Suppressor macrophage treated with lipopolysaccharide for 1 hour (primary cell): ENCODE data around the gene NEIL1.
"Not testable (repeated sequence)": the region's sequence is repeated elsewhere in the genome, so short reads cannot be mapped to it uniquely, and the experiment has no call there.

Source experiments
- DNase-seq, 3 donors: peaks; one replicate each; pipeline ENCODE4 v3.0.0-alpha.2; 2020 to 2022

NEIL1 gene

DNA sequence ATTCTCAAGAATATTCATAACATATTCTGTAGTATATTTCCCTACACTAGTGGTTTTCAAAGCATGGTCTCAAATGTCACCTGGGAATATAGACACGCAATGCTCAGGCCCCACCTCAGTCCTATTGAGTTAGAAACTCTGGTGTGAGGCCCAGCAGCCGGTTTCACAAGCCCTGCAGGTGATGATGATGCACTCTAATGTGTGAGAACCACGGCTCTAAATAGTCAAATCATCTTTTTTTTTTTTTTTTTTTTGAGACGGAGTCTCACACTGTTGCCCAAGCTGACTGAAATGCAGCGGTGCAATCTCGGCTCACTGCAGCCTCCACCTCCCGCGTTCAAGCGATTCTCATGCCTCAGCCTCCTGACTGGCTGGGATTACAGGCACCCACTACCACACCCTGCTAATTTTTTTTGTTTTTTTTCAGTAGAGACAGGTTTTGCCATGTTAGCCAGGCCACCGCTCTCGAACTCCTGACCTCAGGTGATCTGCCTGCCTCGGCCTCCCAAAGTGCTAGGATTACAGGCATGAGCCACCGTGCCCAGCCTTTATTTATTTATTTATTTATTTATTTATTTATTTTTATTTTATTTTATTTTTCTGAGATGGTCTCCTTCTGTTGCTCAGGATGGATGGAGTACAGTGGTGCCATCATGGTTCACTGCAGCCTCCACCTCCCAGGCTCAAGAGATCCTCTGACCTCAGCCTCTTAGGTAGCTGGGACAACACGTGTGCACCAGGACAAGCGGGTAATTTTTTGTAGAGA is 13.0 kb upstream of the NEIL1 start:
- DNase-seq, result not testable (repeated sequence)

DNA sequence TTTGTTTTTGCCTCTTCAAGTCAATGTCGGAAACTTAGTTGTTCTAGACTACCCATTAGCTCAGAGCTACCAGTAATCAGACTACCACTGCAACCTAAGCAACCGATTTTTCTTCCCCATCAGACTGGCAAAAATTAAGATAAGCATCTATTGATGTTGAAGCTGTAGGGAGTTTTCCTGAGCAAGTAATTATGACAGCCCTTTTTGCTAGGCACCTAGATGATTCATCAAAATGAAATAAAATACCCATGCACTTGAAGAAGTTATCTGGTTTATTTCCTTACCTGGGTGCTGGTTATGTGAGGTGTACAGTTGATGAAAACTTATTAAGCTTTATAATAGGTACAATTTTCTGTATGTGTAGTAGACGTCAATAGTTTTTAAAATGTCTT is 11.5 kb upstream of the NEIL1 start:
- DNase-seq, result no peak

DNA sequence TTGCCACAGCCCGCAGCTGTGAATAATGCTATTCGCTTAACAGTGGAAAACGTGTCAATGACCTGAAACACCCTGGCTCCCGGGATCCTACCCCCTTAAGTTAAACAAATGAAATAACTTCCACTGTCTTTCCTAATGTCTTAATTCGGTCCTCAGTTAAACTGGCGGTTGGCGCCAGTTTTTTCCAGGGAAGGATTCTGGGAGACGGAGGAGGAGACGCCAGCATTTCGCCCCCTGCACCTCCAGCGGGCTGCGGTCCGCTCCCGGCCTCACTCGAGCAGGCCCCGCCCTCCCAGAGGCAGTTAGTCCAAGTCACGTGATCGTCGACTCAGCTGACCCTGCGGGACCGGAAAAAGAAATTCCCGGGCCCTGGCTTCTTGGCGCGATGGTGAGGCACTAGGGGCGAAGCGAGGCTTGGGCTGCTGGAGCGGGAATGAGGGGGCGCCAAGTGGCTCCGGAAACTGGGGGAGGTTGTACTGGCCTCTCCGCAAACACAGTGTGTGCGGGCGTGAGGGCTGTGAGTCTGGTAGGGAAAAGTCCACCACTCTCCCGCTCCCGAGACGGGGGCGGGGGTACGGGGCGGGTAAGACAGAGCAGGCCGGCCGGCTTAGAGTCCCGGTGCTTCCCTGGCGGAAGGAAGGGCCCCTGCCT is 11.0 kb upstream of the NEIL1 start, which contains the start of gene COMMD4:
COMMD4 (plus strand) TSS at position 359 of the 651 bp plus-strand sequence; CDS start at position 386, 27 bp downstream.
- DNase-seq, result peak; percentile 95

DNA sequence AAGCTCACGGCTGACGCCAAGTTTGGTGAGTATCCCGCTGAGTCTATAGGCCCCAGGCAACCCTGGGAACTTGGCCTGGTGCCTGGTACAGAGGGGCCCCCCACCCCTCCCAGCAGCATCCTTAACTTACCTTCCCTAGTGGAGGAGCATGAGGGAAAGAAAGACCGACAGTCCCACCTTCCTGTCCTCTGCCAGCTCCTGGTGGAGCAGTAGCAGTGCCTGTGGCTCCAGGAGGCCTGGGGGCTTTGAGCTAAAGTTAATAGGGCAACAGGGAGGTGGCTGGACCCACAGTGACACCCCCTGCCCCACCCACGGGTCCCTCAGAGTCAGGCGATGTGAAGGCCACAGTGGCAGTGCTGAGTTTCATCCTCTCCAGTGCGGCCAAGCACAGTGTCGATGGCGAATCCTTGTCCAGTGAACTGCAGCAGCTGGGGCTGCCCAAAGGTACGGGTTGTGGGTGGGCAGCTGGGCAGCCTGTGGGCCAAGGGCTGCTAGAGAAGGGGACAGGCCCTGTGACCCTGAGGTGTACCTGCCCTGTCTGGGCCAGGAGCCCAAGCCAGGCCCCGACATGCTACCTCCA is 8.1 kb upstream of the NEIL1 start:
- no peak for DNase-seq

DNA sequence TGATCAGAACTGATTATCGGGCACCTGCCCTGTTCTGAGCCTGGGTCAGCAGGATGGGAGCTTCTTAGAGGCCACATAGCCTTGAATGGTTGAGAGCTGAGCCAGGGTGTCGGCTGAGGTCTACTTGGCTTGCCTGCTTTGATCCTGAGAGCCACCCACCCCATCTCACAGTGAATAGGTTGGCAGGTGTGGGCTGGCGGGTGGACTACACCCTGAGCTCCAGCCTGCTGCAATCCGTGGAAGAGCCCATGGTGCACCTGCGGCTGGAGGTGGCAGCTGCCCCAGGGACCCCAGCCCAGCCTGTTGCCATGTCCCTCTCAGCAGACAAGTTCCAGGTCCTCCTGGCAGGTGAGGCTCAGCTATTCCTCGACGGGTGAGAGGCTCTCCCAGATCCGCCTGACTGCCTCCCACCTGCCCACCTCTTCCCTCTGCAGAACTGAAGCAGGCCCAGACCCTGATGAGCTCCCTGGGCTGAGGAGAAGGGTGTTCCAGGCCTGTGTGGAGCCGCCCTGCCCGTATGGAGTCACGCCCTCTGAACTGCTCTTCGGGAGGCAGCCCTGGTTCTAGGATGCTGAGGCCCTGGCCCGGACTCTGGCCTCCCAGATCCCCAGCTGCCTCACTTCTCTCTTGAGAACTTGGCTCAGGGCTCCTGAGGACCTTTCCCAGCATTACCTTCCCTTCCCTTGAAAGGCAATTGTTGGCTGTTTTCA is 7.2 kb upstream of the NEIL1 start:
- no peak for DNase-seq

DNA sequence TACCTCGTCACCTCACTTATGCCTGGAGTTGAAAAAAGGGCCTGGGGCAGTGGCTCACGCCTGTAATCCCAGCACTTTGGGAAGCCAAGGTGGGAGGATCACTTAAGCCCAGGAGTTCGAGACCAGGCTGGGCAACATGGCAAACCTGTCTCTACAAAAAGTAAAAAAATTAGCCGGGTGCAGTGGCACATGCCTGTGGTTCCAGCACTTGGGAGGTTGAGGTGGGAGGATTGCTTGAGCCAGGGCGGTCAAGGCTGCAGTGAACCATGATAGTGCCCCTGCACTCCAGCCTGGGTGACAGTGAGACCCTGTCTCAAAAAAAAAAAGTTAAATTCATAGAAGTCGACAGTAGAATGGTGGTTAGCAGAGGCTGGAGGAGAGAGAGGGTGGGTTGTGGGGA is 4.6 kb upstream of the NEIL1 start:
- no peak for DNase-seq

DNA sequence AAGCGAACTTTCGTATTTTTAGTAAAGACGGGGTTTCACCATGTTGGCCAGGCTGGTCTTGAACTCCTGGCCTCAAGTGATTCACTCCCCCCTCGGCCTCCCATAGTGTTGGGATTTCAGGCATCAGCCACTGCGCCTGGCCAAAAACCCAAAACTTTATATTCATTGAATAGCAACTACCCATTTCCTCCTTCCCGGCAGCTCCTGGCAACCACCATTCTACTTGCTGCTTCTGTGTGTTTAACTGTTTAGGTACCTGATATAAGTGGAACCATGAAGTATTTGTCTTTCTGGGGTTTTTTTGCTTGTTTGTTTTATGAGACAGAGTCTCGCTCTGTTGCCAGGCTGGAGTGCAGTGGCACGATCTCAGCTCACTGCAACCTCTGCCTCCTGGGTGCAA is 2.9 kb upstream of the NEIL1 start:
- peak in 1 of 3 donors; percentile 42 for DNase-seq

DNA sequence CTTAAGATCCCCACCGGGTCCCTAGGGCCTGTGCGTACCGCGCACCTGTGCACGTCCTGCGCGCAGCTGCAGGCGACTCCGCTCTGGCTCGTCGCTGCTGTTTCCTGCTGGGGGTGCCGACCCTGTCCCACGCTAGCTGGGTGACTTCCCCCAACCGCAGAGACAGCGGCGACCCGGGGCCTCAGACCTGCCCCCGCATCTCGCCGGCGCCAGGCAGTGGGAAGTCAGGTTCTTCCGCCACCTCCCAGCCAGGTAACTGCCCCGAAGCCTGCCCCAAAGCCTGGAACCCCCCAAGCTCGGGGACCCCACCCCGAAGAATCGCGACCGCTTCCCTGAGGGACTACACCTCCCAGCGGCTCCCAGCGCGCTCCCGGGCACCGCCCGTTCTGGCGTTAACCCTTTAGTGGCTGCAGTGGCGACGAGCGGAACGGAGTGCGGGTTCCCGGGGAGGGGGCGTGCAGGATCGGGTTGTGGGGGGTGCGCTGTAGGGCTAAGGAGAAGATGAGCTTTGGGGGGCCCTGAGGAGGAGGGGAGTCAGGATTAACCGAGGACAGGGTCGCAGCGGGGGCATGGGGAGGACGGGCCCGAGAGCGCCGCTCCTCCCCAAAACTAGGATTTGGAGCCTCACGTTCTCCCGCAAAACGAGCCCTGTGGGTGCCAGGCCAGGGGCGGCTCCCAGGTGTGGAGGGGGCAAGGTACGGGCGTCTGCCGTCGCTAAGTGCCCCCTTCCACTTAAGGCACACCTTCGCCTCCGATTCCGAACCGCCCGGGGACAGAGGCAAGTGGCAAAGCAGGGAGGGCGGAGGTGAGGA is 589 bp downstream of the NEIL1 start:
- DNase-seq, result peak in 2 of 3 donors; percentile 31 to 57

DNA sequence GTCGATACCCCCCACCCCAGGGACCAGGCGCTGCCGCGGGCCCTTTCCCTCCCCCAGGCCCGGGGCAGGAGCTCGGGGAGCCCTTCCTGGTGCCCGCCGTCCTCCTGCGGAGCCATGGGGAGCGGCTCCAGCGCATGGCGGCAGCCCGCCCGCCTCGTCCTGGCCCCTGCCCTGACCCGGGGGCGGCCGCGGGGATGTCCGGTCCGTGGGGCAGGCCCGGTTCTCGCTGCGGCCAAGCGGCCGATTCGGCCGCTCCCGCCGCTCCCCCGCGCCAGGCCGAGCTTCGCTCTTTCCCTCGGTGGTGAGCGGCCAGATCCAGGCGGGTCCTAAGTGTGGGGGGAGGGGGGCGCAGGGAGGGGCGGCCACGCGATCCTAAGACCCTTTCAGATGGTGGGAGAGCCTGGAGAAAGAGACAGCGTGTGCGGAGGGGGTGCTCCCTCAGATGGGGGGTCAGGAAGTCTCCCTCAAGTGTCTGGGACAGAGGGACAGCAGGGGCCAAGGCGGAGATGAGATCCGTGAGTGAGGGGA is 1.3 kb downstream of the NEIL1 start:
- DNase-seq, result peak in 2 of 3 donors; percentile 45 to 74

DNA sequence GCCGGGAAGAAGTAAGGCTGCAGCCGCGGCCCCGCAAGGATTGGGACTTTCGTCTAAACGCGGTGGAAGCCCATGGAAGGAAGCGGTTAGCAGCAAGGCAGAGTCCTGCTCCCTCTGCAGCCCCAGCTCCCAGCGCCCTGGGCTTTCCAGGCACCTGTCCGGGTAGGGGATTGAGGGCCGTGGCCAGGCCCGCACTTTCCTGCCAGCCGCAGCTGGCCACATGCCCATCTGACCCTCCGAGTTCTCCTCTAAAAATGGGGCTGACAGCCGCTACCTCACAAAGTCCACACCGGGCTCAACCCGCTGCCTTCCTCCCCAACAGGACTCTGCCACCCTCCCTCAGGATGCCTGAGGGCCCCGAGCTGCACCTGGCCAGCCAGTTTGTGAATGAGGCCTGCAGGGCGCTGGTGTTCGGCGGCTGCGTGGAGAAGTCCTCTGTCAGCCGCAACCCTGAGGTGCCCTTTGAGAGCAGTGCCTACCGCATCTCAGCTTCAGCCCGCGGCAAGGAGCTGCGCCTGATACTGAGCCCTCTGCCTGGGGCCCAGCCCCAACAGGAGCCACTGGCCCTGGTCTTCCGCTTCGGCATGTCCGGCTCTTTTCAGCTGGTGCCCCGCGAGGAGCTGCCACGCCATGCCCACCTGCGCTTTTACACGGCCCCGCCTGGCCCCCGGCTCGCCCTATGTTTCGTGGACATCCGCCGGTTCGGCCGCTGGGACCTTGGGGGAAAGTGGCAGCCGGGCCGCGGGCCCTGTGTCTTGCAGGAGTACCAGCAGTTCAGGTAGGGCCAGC is 1.9 kb downstream of the NEIL1 start:
- DNase-seq, result peak in 1 of 3 donors; percentile 15

DNA sequence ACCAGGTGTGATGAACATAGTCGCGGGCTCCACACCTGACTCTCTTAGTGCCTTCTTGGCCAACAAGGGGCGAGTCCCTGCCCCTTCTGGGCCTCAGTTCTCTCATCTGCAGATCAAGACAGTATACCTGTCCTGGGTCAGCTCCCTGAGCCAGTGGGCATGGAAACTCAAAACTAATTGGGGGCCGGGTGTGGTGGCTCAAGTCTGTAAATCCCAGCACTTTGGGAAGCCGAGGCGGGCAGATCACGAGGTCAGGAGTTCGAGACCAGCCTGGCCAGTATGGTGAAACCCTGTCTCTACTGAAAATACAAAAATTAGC is 2.5 kb downstream of the NEIL1 start:
- DNase-seq, result not testable (repeated sequence)

DNA sequence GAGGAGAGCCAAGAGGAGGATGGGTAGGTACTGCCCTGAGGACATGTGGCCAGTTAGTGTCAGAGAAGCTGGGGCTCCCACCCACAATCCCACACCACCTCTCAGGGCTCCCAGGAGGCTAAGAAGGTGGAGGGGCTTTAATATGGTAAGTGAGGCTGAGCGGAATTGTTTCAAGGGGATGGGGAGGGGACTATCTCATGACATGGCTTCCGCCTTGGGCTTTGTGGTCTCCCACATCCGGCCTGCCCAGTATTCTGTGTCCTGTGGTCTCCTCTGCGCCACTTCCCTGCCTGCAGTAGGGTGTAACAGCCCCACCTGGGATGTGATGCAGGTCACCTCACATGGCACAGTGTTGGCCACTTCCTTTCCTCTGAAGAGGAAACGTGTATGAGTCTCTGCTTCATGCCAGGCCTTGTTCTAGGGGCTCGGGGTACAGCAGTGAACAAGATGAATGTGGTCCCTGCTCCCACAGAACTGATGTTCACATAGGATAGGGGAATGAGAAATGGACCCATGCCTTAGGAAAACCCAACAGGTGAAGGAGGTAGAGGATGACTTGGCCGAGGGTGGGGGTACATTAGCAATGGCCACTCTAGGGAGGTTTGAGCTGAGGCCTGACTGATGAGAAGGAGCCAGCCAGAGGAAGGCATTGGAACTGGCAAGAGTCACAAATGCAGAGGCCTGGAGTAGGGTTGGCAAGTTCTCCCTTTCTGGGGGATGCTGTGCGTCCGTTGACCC is 3.2 kb downstream of the NEIL1 start:
- no peak for DNase-seq

DNA sequence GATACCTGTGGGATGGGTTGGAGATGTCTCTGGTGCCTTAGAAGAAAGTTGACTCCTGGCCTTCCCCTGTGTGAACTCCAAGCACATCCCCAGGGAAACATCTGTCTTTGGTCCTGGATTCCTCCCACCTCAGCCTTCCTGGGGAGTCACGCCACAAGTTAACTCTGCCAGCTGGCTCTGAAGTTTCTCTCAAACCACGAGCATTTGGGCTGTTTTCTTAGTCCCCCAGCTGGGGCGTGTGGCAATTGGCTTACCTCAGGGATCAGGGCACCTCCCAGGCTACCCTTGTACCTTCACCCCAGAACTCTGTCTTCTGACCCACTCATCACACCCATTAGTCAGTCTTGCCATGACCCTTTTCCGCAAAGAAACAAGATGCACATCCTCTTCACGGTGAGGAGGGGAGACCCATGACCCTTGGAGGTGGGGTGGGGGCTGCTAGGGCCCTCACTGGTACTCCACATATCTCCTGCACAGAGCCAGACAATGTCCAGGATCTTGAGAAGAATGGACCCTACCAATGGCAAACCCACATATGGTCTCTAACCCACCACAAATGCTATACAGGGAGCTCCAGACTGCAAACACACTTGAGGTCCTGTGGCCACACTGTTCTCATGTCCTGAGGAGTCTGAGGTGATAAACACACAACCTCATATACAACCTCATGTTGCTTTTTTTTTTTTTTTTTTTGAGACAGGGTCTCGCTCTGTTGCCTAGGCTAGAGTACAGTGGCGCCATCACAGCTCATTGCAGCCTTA is 3.9 kb downstream of the NEIL1 start:
- DNase-seq, result no peak

DNA sequence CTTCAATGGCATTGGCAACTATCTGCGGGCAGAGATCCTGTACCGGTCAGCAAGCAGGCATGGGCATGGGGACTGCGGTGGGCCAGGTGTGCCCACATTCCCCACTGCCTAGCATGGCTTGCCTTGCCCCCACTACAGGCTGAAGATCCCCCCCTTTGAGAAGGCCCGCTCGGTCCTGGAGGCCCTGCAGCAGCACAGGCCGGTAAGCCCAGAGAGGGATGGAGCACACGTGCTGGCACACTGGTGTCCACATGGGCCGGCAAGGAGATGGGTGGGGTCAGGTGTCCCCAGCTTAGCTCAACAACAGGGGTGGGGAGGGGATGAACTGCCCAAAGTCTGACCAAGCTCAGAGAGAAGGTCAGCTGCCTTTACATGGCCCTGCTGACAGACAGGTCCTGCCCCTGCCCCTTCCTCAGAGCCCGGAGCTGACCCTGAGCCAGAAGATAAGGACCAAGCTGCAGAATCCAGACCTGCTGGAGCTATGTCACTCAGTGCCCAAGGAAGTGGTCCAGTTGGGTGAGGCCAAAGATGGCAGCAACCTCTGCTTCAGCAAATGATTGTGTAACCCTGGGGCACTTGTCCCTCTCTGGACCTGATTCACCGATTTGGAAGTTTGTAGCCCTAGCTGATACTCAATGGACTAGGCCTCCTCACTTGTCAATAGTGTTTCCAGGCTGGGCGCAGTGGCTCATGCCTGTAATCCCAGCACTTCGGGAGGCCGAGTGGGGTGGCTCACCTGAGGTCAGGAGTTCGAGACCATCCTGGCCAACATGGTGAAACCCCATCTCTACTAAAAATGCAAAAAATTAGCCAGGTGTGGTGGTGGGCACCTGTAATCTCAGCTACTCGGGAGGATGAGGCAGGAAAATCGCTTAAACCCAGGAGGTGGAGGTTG is 5.6 kb downstream of the NEIL1 start:
- DNase-seq, result no peak

DNA sequence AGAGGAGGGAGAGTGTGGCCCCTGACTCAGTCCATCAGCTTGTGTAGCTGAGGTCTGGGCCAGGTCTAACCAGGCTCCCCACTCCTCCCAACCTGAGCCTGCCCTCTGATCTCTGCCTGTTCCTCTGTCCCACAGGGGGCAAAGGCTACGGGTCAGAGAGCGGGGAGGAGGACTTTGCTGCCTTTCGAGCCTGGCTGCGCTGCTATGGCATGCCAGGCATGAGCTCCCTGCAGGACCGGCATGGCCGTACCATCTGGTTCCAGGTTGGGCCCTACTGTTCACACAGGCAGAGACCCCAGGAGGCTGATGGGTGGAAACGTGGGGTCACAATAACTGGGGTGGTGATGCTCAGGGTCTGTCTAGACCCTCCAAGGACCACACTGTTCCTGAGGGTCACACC is 6.8 kb downstream of the NEIL1 start:
- no peak for DNase-seq

DNA sequence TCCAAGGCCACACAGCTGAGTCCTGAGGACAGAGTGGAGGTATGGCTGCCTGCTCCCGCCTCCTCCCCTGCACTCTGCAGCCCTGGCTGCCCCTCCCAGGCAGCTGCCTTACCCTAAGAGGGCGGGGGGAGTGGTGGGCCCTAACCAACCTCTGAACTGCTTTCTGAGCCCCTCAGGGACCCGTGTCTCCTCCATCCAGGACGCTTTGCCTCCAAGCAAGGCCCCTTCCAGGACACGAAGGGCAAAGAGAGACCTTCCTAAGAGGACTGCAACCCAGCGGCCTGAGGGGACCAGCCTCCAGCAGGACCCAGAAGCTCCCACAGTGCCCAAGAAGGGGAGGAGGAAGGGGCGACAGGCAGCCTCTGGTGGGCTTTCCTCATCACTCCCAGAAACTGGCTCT is 7.6 kb downstream of the NEIL1 start:
- no peak for DNase-seq

DNA sequence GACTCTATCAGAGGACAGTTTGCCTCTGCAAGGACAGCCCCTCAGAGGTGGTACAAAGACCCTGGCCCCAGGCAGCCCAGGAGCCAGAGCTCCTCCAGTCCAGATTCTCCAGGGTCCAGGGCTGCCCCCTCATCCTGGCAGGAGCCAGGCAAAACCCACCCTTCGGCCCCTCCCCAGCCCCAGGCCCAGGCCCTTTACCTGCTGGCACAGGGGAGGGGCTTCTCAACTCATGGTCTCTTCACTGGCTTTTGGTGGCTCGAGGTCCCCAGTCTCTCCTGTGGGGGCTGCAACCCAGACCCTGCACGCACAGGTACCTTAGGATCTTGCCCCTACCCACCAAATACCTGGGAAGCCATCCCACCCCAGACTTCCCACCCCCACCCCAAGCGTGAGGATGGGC is 8.5 kb downstream of the NEIL1 start:
- no peak for DNase-seq

DNA sequence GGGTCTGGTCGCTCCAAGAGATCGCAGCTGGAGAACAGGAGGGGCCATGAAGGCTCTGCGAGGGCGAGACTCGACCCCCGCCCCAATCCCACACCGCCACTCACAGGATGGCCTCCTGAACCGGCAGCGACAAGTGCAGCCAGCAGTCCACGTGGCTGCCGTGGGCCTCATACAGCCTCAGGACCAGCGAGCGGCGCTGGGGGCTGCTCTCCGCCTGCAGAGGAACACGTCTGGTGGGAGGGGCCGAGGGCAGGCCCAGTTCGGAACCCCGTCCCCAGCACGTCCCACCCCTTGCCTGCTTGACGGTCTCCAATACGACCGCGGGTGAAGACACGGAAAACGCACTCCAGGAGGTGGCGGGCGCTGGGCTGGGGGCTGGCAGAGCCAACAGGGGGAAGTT is 9.2 kb downstream of the NEIL1 start:
- no peak for DNase-seq

DNA sequence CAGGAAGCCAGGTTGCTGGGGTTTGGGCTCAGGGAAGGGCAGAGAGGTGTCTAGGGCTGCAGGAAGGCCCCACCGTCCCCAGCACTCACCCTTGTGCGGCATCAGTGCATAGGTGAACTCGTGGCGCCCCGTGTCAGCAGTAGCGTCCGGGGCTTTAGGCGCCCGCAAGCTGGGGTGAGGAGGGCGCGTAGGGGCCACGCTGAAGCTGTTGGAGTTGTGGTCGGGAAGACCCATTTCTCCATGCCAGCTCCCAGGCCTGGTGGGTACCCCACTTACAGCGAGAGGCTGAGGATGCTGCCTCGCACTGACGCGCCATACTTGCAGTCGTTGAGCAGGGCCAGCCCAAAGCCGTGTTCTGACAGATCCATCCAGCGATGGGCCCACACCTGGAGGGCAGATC is 9.7 kb downstream of the NEIL1 start:
- DNase-seq, result no peak
